ENCODE results near the gene ANKRD11.

DNA sequence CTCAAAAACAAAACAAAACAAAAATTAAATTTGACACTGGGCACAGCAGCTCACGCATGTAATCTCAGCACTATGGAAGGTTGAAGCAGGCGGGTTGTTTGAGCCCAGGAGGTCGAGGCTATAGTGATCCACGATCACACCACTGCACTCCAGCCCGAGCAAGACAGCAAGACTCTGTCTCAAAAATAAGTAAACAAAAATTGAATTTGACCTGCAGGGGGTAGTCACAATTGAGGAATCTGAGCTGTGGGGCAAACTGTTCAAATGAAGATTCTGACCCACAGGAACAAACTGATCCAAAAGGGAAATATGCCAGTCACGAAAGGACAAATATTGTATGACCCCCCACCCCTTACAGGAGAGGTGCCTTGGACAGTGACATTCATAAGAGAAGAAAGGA is 29.8 kb downstream of the ANKRD11 start:
- TF ChIP-seq, protein P1, sequence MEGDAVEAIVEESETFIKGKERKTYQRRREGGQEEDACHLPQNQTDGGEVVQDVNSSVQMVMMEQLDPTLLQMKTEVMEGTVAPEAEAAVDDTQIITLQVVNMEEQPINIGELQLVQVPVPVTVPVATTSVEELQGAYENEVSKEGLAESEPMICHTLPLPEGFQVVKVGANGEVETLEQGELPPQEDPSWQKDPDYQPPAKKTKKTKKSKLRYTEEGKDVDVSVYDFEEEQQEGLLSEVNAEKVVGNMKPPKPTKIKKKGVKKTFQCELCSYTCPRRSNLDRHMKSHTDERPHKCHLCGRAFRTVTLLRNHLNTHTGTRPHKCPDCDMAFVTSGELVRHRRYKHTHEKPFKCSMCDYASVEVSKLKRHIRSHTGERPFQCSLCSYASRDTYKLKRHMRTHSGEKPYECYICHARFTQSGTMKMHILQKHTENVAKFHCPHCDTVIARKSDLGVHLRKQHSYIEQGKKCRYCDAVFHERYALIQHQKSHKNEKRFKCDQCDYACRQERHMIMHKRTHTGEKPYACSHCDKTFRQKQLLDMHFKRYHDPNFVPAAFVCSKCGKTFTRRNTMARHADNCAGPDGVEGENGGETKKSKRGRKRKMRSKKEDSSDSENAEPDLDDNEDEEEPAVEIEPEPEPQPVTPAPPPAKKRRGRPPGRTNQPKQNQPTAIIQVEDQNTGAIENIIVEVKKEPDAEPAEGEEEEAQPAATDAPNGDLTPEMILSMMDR (IDR thresholded peaks at IDR 0.05; ENCODE audit: low read length): no peak
- TF ChIP-seq EZH2phosphoT487 (IDR thresholded peaks at IDR 0.05; ENCODE audit: low read length) (no peak), EZH2 (optimal IDR thresholded peaks at IDR 0.05; ENCODE audit: low read depth, low read length) (no peak)

Data from MM.1S (cell line).